PC-3 (cell line): Measurements from ENCODE around the gene PEX11G. TPM values are rescaled to one million over a fixed set of nuclear protein-coding genes. Genes with fewer than 3 reads are reported as not detected.

Source experiments
- ATAC-seq: fragments of 200-7000 bp; cut with Tn5 transposase; 2 replicates; pipeline ENCODE4 v1.9.1; 2020; ENCODE audit warnings: mild to moderate bottlenecking, moderate library complexity
- BruUV-seq: library from RNA; stranded (reverse); fragments of 400-500 nt; replicated peaks from 2 replicates; lab custom pipeline; 2021; lab: Mats Ljungman, UMichigan
- CTCF ChIA-PET: fragments of 300-600 bp; sonication (Branson Sonifier 250); formaldehyde crosslinking; loops from one replicate; lab custom pipeline; 2022; ENCODE audit warnings: antibody characterized with exemption; lab: Charles Lee
- POLR2A ChIA-PET: fragments of 300-600 bp; sonication (Branson Sonifier 250); formaldehyde crosslinking; loops from one replicate; lab custom pipeline; 2022; ENCODE audit warnings: antibody characterized with exemption; ENCODE audit not compliant: unreplicated experiment; lab: Charles Lee
- DNase-seq: peaks from one replicate; pipeline ENCODE4 v3.0.0-alpha.2; 2015
- H2AFZ ChIP-seq: fragments of 300-600 bp; sonication (generic); 2 replicates; pipeline ENCODE4 v1.6.0; 2016; ENCODE audit warnings: antibody characterized with exemption, low read length
- H3F3A ChIP-seq: fragments of 300-600 bp; sonication (generic); one replicate; pipeline ENCODE4 v1.6.0; 2017; ENCODE audit warnings: antibody characterized with exemption, low read length, control low read depth, mild to moderate bottlenecking; ENCODE audit not compliant: unreplicated experiment
- H3K27ac ChIP-seq: fragments of 300-600 bp; sonication (generic); 2 replicates; pipeline ENCODE4 v1.5.1; 2016; ENCODE audit warnings: mild to moderate bottlenecking, low read length
- H3K27me3 ChIP-seq: fragments of 300-600 bp; sonication (generic); 2 replicates; pipeline ENCODE4 v1.6.1; 2016; ENCODE audit warnings: low read length, mixed read lengths
- H3K36me3 ChIP-seq: fragments of 300-600 bp; sonication (generic); 2 replicates; pipeline ENCODE4 v1.6.1; 2016; ENCODE audit warnings: low read depth, mixed run types, low read length, mixed read lengths
- H3K4me1 ChIP-seq: fragments of 300-600 bp; sonication (generic); 2 replicates; pipeline ENCODE4 v1.5.1; 2016; ENCODE audit warnings: low read length; ENCODE audit not compliant: insufficient read depth
- H3K4me2 ChIP-seq: fragments of 300-600 bp; sonication (generic); 2 replicates; pipeline ENCODE4 v1.6.0; 2016; ENCODE audit warnings: low read length
- H3K4me3 ChIP-seq: fragments of 300-600 bp; sonication (generic); 2 replicates; pipeline ENCODE4 v1.5.1; 2016; ENCODE audit warnings: mild to moderate bottlenecking, low read length, mixed read lengths
- H3K79me2 ChIP-seq: fragments of 300-600 bp; sonication (generic); 2 replicates; pipeline ENCODE4 v1.6.1; 2017; ENCODE audit warnings: low read length, mixed read lengths
- H3K9ac ChIP-seq: fragments of 300-600 bp; sonication (generic); 2 replicates; pipeline ENCODE4 v1.6.0; 2016; ENCODE audit warnings: mild to moderate bottlenecking, low read length
- H3K9me2 ChIP-seq: fragments of 300-600 bp; sonication (generic); replicated peaks from 2 replicates; pipeline ENCODE4 v1.6.1; 2016; ENCODE audit warnings: mixed run types, low read length, mixed read lengths
- H3K9me3 ChIP-seq: fragments of 300-600 bp; sonication (generic); 2 replicates; pipeline ENCODE4 v1.6.1; 2016; ENCODE audit warnings: low read length, mixed read lengths
- H4K20me1 ChIP-seq: fragments of 300-600 bp; sonication (generic); 2 replicates; pipeline ENCODE4 v1.6.1; 2016; ENCODE audit warnings: low read length, mixed read lengths
- EZH2 ChIP-seq: fragments of 300-600 bp; sonication (generic); IDR thresholded peaks from one replicate; pipeline ENCODE4 v1.6.1; 2017; ENCODE audit warnings: antibody characterized with exemption, mild to moderate bottlenecking, low read length; ENCODE audit not compliant: unreplicated experiment
- EZH2phosphoT487 ChIP-seq: fragments of 300-600 bp; sonication (generic); IDR thresholded peaks from 2 replicates; pipeline ENCODE4 v1.6.1; 2018; ENCODE audit warnings: mild to moderate bottlenecking, antibody characterized with exemption, low read length, borderline replicate concordance
- intact Hi-C: fragments of 100-400 bp; cut with micrococcal nuclease; formaldehyde crosslinking; loops from 2 replicates; pipeline ENCODE4 v1.9.0; 2023
- total RNA-seq: library from RNA; depleted of rRNA; stranded (reverse); fragments of >200 nt; gene quantifications from 2 replicates; pipeline ENCODE4 v1.2.3, GENCODE V29; 2014
- TF ChIP-seq, protein P1 (sequence below): fragments of 300-600 bp; sonication (generic); conservative IDR thresholded peaks from 2 replicates; pipeline ENCODE4 v1.5.1; 2017; ENCODE audit warnings: antibody characterized with exemption, low read depth, mild to moderate bottlenecking, low read length

PEX11G gene
- total RNA-seq, 1 experiment from 2014 or later, result 6.6 TPM

DNA sequence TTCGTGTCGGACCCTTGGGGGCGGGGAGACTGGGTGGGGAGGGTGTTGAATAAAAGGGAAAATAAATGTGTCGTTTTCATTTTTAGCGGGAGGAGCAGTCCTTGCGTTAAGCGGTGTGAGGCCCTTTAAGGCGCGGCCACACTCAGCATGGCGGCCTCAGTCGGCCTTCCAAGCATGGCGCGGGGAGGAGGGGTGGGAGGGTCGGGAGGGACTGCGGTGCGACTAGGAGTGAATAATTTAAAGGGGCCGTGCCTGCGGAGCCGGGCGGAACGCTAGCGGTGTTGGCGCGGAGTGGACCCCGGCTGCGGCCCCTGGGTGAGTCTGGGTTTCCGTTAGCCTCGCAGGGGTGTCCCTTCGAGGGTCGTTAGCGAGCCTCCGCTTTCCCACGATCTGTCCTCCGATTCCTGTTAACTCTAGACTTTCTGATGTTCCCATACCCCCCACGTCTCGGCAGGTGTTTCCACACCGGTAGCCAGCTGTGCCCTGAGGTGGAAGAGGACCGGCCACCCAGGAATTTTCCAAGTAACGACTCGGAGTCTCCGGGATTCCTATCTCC lies 45.2 kb upstream of the PEX11G start:
- peak; percentile 90 for DNase-seq
- Histone ChIP-seq H3K9me3 (no peaks in the 10 kb centered on the region), H3K4me2 (peak overlapping the region; percentile 96), H3K36me3 (peaks cover 7% of the 10 kb centered on the region; the same call in 1 of the 2 replicates), H3K9ac (peak overlapping the region; percentile 78), H3K27ac (peak overlapping the region; percentile 9; the same call in 1 of the 2 replicates), H3K9me2 (no peaks in the 10 kb centered on the region), H3K27me3 (no peaks in the 10 kb centered on the region), H2AFZ (peak overlapping the region; percentile 99), H3K4me1 (peaks cover 10% of the 10 kb centered on the region), H3K79me2 (peaks cover 9% of the 10 kb centered on the region), H3F3A (no peaks in the 10 kb centered on the region), H3K4me3 (peak overlapping the region; percentile 98), H4K20me1 (no peaks in the 10 kb centered on the region)
- TSS peak; percentile 87 for BruUV-seq
- TF ChIP-seq, protein P1, sequence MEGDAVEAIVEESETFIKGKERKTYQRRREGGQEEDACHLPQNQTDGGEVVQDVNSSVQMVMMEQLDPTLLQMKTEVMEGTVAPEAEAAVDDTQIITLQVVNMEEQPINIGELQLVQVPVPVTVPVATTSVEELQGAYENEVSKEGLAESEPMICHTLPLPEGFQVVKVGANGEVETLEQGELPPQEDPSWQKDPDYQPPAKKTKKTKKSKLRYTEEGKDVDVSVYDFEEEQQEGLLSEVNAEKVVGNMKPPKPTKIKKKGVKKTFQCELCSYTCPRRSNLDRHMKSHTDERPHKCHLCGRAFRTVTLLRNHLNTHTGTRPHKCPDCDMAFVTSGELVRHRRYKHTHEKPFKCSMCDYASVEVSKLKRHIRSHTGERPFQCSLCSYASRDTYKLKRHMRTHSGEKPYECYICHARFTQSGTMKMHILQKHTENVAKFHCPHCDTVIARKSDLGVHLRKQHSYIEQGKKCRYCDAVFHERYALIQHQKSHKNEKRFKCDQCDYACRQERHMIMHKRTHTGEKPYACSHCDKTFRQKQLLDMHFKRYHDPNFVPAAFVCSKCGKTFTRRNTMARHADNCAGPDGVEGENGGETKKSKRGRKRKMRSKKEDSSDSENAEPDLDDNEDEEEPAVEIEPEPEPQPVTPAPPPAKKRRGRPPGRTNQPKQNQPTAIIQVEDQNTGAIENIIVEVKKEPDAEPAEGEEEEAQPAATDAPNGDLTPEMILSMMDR, result no peak
- TF ChIP-seq EZH2phosphoT487, result no peak
- TF ChIP-seq EZH2, result no peak
- ATAC-seq, result peak; percentile 55
- ChIA-PET POLR2A (no interaction called here), CTCF (no interaction called here)
- intact Hi-C loops, result loop anchor here (1.0 to 10.0 kb wide), 4 partner anchors 12 to 1849 kb away; partner anchors contain the start of genes HSD11B1L, MCOLN1, MICOS13 and PEX11G

DNA sequence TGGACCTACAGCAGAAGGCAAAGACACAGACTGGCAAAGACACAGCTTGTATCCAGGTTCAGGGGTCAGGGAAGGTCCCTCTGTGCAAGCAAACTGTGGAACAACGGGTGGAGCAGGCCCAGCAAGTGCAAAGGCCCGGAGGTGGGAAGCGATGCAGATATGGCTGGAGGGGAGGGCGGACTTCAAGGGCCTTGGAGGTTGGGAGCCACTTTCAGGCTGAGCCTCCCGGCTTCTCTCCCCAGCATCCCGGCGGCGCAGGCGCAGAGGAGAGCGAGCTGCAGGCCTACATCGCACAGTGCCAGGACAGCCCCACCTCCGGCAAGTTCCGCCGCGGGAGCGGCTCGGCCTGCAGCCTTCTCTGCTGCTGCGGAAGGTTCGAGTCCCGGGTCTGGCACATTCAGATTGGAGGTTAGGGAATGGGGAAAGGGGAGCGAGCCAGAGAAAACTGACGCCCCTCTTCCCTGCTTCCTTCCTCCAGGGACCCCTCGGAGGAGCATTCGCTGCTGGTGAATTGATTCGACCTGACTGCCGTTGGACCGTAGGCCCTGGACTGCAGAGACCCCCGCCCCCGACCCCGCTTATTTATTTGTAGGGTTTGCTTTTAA lies 44.5 kb upstream of the PEX11G start:
- Histone ChIP-seq H3K9ac (peak overlapping the region; percentile 78), H3K36me3 (peaks cover 1% of the 10 kb centered on the region; the same call in 1 of the 2 replicates), H3K27me3 (no peaks in the 10 kb centered on the region), H3F3A (no peaks in the 10 kb centered on the region), H2AFZ (peak overlapping the region; percentile 96), H3K4me3 (peak overlapping the region; percentile 98), H3K9me2 (no peaks in the 10 kb centered on the region), H4K20me1 (no peaks in the 10 kb centered on the region), H3K79me2 (peaks cover 9% of the 10 kb centered on the region), H3K9me3 (no peaks in the 10 kb centered on the region), H3K4me2 (peak overlapping the region; percentile 96), H3K27ac (no peak overlapping the region), H3K4me1 (peaks cover 10% of the 10 kb centered on the region)
- TF ChIP-seq EZH2phosphoT487 (no peak), EZH2 (no peak)
- TF ChIP-seq, protein P1, result no peak
- intact Hi-C loops, result loop anchor here (10.0 kb wide), 1 partner anchor 1849 kb away; the partner anchor contains the start of genes HSD11B1L and MICOS13
- ChIA-PET CTCF (no interaction called here), POLR2A (no interaction called here)
- ATAC-seq, result no peak
- BruUV-seq, result no TSS peak
- no peak for DNase-seq
